Osteocyte (in vitro differentiated cells): ENCODE measurements around the gene TBXAS1. TPM values are rescaled to one million over a fixed set of nuclear protein-coding genes. Genes with fewer than 3 reads are reported as not detected.

Experiments
- DNase-seq: peaks from one replicate; pipeline ENCODE4 v3.0.0; 2021; ENCODE audit warnings: mixed read lengths; ENCODE audit not compliant: unreplicated experiment; ENCODE audit errors: extremely low spot score
- H3K27ac Mint-ChIP-seq: one replicate; pipeline ENCODE4 v1.8.0; 2021; ENCODE audit warnings: mild to moderate bottlenecking, mixed read lengths; ENCODE audit not compliant: unreplicated experiment
- H3K27me3 Mint-ChIP-seq: one replicate; pipeline ENCODE4 v1.8.0; 2021; ENCODE audit warnings: mixed read lengths; ENCODE audit not compliant: unreplicated experiment
- H3K36me3 Mint-ChIP-seq: one replicate; pipeline ENCODE4 v1.8.0; 2021; ENCODE audit warnings: mixed read lengths; ENCODE audit not compliant: unreplicated experiment
- H3K4me1 Mint-ChIP-seq: one replicate; pipeline ENCODE4 v1.8.0; 2021; ENCODE audit warnings: mixed read lengths; ENCODE audit not compliant: unreplicated experiment
- H3K4me3 Mint-ChIP-seq: one replicate; pipeline ENCODE4 v1.8.0; 2021; ENCODE audit warnings: mild to moderate bottlenecking, moderate library complexity, mixed read lengths; ENCODE audit not compliant: unreplicated experiment
- H3K9me3 Mint-ChIP-seq: one replicate; pipeline ENCODE4 v1.8.0; 2021; ENCODE audit warnings: mixed read lengths; ENCODE audit not compliant: unreplicated experiment
- total RNA-seq: library from RNA; stranded (reverse); gene quantifications from 2 replicates; pipeline ENCODE4 v1.2.1, GENCODE V29; 2021
- TF ChIP-seq, protein P1 (sequence below): fragments of 200-600 bp; sonication (generic); IDR thresholded peaks from 2 replicates; pipeline ENCODE4 v1.5.0; 2021; ENCODE audit warnings: antibody characterized with exemption, mild to moderate bottlenecking, moderate library complexity

The TBXAS1 gene
- total RNA-seq, 1 donor from 2014 or later: 3.5 TPM

DNA sequence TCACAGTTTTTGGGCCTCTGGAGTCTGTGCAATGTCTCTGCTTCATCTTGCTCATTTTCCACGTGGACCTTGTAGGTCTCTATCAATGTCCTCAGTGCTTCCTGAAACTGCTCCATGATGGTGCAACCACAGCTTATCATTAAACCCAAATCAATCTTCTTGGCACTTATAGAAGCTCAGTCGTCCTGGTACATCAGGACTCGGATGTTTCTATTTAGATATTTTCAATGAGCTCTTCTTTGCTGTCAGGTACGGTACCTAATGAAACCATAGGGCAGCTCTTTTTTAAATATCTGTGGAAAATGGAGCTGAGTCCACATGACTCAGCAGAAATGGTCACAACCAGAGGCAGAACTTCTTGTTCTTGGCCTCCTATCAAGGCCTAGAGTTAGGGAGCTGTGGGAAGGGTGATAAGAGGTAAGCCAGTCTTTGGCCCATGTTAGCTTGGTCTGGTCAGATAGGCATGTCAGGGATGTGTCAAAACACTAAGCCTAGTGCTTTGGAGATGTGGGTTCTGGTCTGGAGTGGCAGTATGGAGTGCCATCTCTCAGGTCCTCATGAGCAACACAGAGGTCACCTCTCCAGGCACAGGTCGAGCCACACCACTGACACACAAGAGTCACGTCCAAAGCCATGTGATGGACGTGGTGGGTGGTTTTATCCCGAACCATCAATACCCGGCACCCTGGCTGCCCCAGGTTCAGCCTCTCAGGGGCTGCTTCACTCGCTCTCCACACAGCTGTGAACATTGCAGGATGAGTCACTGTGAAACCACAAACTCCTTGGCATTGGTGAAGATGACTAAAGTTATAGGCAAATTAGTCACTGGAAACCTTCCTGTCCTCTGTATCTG, 87.0 kb downstream of the TBXAS1 start:
- TF ChIP-seq, protein P1, sequence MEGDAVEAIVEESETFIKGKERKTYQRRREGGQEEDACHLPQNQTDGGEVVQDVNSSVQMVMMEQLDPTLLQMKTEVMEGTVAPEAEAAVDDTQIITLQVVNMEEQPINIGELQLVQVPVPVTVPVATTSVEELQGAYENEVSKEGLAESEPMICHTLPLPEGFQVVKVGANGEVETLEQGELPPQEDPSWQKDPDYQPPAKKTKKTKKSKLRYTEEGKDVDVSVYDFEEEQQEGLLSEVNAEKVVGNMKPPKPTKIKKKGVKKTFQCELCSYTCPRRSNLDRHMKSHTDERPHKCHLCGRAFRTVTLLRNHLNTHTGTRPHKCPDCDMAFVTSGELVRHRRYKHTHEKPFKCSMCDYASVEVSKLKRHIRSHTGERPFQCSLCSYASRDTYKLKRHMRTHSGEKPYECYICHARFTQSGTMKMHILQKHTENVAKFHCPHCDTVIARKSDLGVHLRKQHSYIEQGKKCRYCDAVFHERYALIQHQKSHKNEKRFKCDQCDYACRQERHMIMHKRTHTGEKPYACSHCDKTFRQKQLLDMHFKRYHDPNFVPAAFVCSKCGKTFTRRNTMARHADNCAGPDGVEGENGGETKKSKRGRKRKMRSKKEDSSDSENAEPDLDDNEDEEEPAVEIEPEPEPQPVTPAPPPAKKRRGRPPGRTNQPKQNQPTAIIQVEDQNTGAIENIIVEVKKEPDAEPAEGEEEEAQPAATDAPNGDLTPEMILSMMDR: no peak
- no peaks in the 10 kb centered on the region for H3K36me3 Mint-ChIP-seq
- H3K27me3 Mint-ChIP-seq: no peaks in the 10 kb centered on the region
- no peak overlapping the region for H3K4me3 Mint-ChIP-seq
- H3K27ac Mint-ChIP-seq: peak overlapping the region; percentile 60
- no peaks in the 10 kb centered on the region for H3K9me3 Mint-ChIP-seq
- H3K4me1 Mint-ChIP-seq: peaks cover 31% of the 10 kb centered on the region
- DNase-seq: peak; percentile 83

DNA sequence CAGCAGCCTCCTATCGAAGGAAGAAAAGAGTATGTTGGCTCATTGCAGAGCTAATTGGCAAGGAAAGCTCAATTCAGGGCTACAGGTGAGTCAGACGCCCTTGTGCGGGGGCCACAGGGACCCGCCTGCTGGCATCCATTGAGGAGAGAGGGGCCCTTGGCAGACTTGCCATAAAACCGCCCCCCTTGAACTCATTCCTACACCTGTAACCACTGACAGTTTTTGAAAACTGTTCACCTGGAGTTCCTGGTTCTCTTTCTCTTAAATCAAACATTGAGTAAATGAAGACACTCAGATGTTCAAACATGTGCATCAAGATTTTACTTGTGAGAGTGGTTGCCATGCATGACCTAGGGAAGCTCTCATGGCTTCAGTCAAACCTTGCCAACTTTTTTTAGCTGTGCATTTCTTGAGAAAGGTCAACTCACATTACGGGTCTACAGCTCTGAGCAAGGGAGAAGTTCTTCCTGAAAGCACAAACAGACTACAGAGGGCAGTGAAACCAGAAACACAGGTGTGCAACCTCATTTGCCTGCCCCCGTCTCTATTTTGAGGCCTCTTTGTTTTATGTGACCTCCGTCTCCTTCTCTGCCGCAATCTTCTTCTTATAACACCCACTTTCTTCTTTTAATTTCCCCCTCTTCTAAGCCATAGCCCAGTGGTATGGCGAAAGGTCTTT, 87.8 kb downstream of the TBXAS1 start:
- TF ChIP-seq, protein P1: no peak
- no peak for DNase-seq
- no peaks in the 10 kb centered on the region for H3K9me3 Mint-ChIP-seq
- H3K4me3 Mint-ChIP-seq: no peak overlapping the region
- H3K27ac Mint-ChIP-seq: no peak overlapping the region
- H3K36me3 Mint-ChIP-seq: no peaks in the 10 kb centered on the region
- H3K27me3 Mint-ChIP-seq: no peaks in the 10 kb centered on the region
- peaks cover 31% of the 10 kb centered on the region for H3K4me1 Mint-ChIP-seq

DNA sequence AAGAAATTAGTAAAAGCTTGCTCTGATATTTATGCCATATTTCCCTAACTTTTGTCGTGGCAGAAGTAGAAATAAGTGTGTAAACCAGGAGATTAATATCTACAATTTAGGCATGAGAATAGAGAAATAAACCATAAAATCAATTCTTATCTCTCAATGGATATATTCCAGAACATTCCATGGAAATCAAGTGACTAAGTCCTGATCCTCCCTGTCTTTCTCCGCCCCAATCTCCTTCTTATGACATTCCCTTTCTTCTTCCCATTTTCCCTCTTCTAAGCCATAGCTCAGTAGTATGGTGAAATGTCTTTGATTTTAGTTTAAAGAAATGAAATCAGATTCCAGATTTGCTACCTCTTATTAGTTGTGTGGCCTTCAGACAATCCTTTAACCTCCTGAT, 88.8 kb downstream of the TBXAS1 start:
- H3K4me1 Mint-ChIP-seq: peaks cover 31% of the 10 kb centered on the region
- TF ChIP-seq, protein P1: no peak
- no peaks in the 10 kb centered on the region for H3K36me3 Mint-ChIP-seq
- H3K27ac Mint-ChIP-seq: no peak overlapping the region
- no peaks in the 10 kb centered on the region for H3K27me3 Mint-ChIP-seq
- DNase-seq: no peak
- no peaks in the 10 kb centered on the region for H3K9me3 Mint-ChIP-seq
- H3K4me3 Mint-ChIP-seq: no peak overlapping the region

DNA sequence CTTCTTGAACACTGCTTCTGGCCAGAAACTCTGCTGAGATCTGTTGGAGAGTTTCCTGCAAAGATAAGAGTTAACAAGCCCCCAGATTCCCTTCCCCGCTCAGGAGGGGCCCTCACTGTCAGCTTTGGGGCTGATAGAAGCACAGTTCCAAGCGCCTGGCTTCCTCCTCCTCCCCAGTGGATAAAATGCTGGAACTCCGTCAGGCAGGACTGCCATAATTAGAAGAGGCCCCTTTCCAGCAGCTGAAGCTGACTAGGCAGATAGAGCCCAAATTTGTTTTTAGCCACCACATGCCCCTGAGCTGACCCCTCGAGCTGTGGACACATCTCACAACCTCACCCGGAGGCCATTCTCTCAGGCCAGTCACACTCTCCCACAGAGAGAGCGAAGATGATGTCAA, 89.4 kb downstream of the TBXAS1 start:
- H3K27ac Mint-ChIP-seq: no peak overlapping the region
- TF ChIP-seq, protein P1: no peak
- no peaks in the 10 kb centered on the region for H3K36me3 Mint-ChIP-seq
- peaks cover 31% of the 10 kb centered on the region for H3K4me1 Mint-ChIP-seq
- peaks cover under 1% of the 10 kb centered on the region for H3K27me3 Mint-ChIP-seq
- DNase-seq: no peak
- no peak overlapping the region for H3K4me3 Mint-ChIP-seq
- H3K9me3 Mint-ChIP-seq: no peaks in the 10 kb centered on the region

DNA sequence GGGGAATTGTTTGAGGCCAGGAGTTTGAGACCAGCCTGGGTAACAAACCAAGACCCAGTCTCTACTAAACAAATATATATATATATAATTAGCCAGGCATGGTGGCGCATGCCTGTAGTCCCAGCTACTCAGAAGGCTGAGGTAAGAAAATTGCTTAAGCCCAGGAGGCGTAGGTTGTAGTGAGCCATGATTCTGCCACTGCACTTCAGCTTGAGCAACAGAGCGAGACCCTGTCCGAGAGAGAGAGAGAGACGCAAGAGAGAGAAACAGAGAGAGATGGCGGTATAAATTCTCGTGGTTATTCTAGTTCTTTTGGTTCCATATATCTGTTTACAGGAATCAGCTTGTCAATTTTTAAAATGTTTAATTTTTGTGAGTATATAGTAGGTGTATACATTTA, 94.0 kb downstream of the TBXAS1 start:
- H3K27me3 Mint-ChIP-seq: peaks cover 36% of the 10 kb centered on the region
- TF ChIP-seq, protein P1: no peak
- peaks cover 2% of the 10 kb centered on the region for H3K4me1 Mint-ChIP-seq
- H3K9me3 Mint-ChIP-seq: peaks cover 13% of the 10 kb centered on the region
- peaks cover 1% of the 10 kb centered on the region for H3K36me3 Mint-ChIP-seq
- DNase-seq: no peak
- H3K27ac Mint-ChIP-seq: no peak overlapping the region
- no peak overlapping the region for H3K4me3 Mint-ChIP-seq
